IPS-11a (cell line): ENCODE results near the gene MYO16.
"Not testable (repeated sequence)": the region's sequence is repeated elsewhere in the genome, so short reads cannot be mapped to it uniquely, and the experiment has no call there.

Experiments
- H3K4me3 ChIP-seq: one replicate; pipeline ENCODE4 v1.5.1; 2013; ENCODE audit warnings: low read depth, low read length, control low read depth

Gene MYO16

DNA sequence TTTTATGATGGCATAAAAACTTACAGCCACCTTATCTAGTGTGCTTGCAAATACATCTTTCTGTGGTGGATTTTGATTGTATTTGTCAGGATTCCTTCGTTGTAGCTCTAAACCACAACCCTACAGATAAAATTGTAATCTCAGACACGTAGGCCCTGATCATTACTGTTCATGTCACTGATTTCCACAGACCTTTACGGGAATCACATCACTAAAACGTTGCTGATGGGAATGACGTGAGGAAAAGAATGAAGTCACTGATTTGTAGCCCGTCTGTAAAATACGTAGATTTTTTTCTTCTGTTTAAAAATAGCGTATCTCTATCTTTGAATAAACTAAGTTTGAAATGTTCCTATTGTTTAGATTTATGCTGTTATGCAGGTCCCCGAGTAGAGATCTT is 399.2 kb downstream of the MYO16 start:
- H3K4me3 ChIP-seq: no peak overlapping the region

DNA sequence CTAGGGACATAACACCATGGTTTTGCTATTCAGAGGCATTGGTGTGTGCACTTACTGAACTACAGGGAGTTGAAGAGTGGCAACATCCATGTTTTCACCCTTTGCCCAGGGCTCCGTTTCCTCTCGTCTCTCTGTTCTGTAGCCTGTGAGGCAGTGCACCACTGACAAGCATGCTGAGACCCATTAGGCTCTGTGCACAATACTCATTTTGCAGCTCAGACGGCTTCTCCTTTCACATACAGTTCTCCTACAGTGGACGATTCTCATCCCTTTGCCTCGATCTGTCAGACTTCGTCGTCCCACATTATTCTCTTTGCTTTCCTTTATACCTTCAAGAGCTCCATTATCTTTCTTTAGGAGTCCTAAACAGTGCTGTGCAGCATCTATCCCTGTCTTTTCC is 403.7 kb downstream of the MYO16 start:
- no peak overlapping the region for H3K4me3 ChIP-seq

DNA sequence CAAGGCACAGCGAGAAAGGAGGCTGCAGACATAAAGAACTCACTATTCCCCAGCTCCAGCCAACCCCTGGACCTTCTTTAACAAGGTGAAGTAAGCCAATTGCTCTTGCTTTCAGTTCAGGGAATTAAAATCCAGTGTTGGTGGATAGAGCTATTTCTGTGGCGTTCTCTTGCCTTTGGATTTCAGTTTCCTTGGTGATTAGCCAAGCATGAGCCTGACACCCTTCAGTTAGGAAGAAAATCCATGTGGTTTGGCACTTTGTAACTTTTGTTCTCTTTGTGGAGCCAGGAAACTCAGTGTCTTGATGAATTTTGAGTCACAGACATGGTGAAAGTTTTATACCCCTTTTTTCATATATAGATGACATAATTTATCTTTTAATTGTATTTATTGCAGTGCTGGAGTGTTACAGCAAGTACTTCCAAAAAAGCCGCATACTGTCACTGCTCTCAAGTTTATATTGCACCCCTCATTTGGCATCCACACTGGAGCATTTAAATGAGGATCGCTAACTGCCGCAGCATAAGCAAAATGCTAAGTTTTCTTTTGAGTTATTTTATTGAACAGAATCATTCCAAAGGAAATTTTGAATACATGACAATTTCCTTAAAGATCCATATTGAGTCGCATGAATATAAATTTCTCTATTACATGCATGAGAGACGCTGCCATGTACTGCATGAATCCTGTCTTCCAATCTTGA is 406.8 kb downstream of the MYO16 start:
- H3K4me3 ChIP-seq: no peak overlapping the region

GRCh38 chr13:109043636-109044035 is 414.2 kb downstream of the MYO16 start:
- H3K4me3 ChIP-seq: no peak overlapping the region

DNA sequence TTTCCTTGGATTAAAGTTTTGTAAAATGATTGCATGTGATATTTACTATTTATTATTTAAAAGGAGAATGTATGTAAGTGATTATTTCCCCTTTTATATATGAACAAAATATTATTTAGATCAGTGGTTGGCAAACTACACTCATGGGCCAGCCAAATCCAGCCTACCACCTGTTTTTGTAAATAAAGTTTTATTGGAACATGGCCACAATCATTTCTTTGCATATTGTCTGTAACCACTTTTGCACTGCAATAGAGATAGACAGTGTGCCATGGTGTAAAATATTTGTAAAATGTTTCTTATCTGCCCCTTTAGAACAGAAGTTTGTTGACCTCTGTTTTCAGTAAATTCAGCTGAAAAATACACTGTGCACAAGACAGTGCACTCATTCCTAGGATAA is 426.4 kb downstream of the MYO16 start:
- H3K4me3 ChIP-seq: no peak overlapping the region

DNA sequence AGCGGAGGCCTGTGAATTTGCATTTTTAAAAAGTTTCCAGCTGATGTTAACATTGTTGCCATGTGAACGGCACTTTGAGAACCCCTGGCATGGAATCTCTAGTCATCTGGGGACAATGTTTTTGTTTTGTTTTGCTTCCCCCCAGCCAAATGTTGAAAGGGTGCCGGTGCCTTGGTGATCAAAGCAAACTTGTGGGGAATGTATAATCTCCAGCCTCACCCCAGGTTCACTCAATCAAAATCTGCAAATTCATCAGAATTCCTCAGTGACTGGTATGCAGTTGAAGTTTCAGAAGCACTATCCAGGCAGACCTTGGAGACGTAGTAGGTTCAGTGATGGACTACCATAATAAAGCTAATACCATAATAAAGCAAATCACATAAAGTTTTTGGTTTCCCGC is 428.7 kb downstream of the MYO16 start:
- H3K4me3 ChIP-seq: no peak overlapping the region

GRCh38 chr13:109072505-109072904 is 443.1 kb downstream of the MYO16 start:
- H3K4me3 ChIP-seq: no peak overlapping the region

DNA sequence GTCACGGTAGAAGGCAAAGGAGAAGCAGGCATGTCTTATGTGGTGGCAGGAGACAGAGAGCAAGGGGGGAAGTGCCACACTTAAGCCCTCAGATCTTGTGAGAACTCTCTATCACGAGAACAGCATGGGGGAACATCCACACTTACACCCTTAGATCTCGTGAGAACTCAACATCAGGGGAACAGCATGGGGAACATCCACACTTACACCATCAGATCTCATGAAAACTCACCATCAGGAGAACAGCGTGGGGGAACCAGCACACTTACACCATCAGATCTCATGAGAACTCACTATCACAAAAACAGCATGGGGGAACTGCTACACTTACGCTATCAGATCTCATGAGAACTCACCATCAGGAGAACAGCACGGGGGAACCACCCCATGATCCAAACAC is 445.0 kb downstream of the MYO16 start:
- no peak overlapping the region for H3K4me3 ChIP-seq

- no peak overlapping the region for H3K4me3 ChIP-seq
Measured at GRCh38 chr13:109074853-109075252, 445.4 kb downstream of the MYO16 start.

- no peak overlapping the region for H3K4me3 ChIP-seq
Measured at GRCh38 chr13:109087916-109088623, 458.7 kb downstream of the MYO16 start.

- H3K4me3 ChIP-seq: no peak overlapping the region
Measured at GRCh38 chr13:109088624-109088917, 459.2 kb downstream of the MYO16 start.

GRCh38 chr13:109090796-109091195 is 461.4 kb downstream of the MYO16 start:
- no peak overlapping the region for H3K4me3 ChIP-seq

DNA sequence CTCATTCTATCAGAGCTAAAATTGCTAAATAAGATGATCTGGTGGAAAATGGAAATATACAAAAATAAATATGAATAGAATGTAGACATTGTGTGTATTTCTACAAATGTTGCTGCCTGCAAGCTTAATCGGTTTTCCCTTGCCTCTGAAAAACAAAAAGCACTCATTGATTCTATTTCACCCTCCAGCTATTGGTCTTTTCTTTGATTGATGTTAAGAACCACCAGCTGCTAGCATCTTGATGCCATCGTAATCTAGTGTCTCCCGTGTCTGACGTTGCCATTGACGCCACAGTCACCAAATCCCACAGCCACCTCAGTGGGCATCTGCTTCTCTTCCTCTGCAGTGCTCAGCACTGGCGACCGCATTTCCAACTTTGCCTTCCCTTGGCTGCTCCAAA is 461.8 kb downstream of the MYO16 start:
- no peak overlapping the region for H3K4me3 ChIP-seq

GRCh38 chr13:109092186-109092585 is 462.8 kb downstream of the MYO16 start:
- H3K4me3 ChIP-seq: not testable (repeated sequence)

- H3K4me3 ChIP-seq: no peak overlapping the region
Measured at GRCh38 chr13:109093998-109094397, 464.6 kb downstream of the MYO16 start.

- no peak overlapping the region for H3K4me3 ChIP-seq
Measured at GRCh38 chr13:109095126-109095525, 465.7 kb downstream of the MYO16 start.

DNA sequence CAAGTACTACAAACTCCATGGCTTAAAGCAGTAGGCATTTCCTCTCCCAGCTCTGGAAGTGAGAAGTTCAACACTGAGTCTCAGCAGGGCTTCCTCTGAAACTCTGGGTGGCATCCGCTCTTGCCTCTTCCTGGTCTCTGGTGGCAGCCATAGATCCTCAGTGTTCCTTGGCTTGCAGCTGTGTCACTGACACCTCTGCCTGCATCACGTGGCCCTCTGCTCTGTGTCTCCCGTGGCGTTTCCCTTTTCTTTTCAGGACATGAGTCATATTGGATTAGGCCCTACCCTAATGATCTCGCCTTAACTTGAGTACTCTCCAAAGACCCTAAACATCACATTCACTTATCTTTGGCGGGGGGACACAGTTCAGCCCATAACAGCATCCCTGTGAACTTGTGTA is 466.7 kb downstream of the MYO16 start:
- no peak overlapping the region for H3K4me3 ChIP-seq

DNA sequence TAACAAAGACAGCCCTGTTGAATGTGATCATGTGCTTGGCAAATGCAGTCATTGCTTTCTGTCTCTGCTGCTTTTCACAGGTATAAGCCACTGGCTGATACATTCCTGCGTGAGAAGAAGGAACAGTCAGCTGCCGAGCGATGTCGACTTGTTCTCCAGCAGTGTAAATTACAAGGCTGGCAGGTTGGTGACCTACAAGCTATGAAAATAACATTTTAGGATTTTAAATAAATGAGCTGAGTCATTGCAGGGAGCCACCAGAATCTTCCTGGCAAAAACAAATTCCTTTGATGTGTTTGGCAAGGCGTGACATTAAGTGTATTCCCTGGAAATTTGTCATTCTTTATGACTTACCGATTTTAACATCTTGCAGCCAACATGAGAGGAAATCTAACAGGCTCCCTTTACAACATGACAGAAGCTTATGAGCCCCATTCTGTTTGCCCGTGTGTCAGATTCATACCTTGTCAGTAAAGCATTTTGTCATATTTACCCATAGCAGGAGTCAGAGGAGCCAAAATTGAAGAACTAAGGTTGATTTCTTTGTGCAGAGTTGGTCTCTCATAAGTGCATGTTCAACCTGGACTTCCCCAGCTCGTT is 471.4 kb downstream of the MYO16 start:
- H3K4me3 ChIP-seq: no peak overlapping the region

DNA sequence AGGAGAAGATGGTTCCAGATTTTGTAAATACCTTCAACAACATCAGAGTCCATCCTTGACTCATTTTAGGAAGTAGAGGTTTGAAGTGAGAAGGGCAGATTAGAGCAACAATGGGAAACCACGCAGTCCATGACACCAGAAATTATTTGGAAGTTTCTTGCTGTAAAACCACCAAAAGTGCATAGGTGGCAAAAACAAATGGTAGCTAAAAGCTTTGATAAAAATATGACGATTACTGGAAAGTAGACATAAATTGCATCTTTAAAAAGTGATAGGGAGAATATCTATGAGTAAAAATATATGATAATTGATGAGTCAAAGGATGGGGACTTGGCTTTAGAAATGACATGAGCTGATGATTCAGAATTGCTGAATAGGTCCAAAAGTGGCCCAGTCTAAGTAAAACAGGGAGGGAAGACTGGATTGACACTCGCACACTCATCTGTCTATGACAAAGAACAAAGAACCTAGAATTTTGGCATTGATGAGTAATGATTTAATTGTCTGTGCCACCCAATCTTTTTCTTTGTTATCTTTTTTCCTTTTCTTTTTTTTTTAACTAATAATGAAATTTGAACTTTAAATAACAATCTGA is 472.2 kb downstream of the MYO16 start:
- H3K4me3 ChIP-seq: no peak overlapping the region

GRCh38 chr13:109105899-109106298 is 476.5 kb downstream of the MYO16 start:
- no peak overlapping the region for H3K4me3 ChIP-seq

GRCh38 chr13:109110159-109110558 is 480.7 kb downstream of the MYO16 start:
- H3K4me3 ChIP-seq: no peak overlapping the region

DNA sequence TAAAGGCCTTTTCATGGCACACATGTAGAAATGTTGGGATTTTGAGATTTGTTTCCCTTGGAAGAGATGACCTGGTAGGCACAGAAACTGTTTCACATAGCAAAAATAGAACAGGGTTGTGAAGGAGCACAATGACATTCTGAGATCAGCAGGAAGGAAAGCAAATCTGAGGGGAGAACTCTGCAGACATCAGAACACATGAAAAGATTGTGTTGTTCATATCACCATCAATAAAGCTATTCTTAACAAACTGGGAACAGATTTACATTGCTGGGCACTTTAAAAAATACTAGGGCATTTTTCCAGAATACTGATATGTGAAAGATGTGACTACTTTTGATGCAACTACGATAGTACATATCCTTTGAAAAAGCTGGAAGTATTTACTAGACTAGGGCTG is 481.7 kb downstream of the MYO16 start:
- H3K4me3 ChIP-seq: no peak overlapping the region
